ENCODE results near the gene RNF7. TPM values are rescaled to one million over a fixed set of nuclear protein-coding genes. Genes with fewer than 3 reads are reported as not detected.
"Not testable (repeated sequence)": the region's sequence is repeated elsewhere in the genome, so short reads cannot be mapped to it uniquely, and the experiment has no call there.

RNF7 gene
- total and polyA plus RNA-seq, 3 donors from 2014 or later: 60.7 to 122 (median 69.9) TPM

DNA sequence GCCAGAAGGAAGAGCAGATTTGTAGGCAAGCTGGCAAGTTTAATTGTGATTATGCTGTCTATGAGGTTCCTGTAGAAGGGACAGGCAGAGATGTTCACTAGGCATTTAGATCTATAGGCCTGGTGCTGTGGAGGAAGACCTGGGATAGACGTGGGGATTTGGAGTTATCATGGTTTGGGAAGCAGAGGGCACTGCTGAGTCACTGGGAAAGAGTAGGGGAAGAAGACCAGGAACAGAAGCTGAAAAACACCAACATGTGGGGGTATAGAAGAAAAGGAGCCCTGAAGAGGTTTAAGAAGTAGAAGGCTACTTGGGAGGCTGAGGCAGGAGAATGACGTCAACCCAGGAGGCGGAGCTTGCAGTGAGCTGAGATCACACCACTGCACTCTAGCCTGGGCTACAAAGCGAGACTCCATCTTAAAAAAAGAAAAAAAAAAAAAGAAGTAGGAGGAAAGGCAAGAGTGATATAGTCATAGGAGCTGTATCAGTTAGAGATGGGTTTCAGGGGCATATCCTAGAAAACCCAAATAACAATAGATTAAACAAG, 44.4 kb downstream of the RNF7 start:
- no peaks in the 10 kb centered on the region for H3K36me3 ChIP-seq (ENCODE audit: low read depth, missing control alignments)
- TF ChIP-seq POLR2A (IDR thresholded peaks at IDR 0.05): no peak
- TF ChIP-seq, protein P1, sequence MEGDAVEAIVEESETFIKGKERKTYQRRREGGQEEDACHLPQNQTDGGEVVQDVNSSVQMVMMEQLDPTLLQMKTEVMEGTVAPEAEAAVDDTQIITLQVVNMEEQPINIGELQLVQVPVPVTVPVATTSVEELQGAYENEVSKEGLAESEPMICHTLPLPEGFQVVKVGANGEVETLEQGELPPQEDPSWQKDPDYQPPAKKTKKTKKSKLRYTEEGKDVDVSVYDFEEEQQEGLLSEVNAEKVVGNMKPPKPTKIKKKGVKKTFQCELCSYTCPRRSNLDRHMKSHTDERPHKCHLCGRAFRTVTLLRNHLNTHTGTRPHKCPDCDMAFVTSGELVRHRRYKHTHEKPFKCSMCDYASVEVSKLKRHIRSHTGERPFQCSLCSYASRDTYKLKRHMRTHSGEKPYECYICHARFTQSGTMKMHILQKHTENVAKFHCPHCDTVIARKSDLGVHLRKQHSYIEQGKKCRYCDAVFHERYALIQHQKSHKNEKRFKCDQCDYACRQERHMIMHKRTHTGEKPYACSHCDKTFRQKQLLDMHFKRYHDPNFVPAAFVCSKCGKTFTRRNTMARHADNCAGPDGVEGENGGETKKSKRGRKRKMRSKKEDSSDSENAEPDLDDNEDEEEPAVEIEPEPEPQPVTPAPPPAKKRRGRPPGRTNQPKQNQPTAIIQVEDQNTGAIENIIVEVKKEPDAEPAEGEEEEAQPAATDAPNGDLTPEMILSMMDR (IDR thresholded peaks at IDR 0.05): no peak
- no peaks in the 10 kb centered on the region for H3K27me3 ChIP-seq
- DNase-seq: no peak
- no peaks in the 10 kb centered on the region for H3K9me3 ChIP-seq
- H3K4me1 ChIP-seq: no peaks in the 10 kb centered on the region
- no peak overlapping the region for H3K27ac ChIP-seq
- H3K4me3 ChIP-seq: no peak overlapping the region
- 56 to 78% methylated on average over 4 of the region's 4 CpGs for WGBS, 2 donors
- intact Hi-C loops (cut with DNase I; ENCODE audit: low total_unique reads): no loop called here

DNA sequence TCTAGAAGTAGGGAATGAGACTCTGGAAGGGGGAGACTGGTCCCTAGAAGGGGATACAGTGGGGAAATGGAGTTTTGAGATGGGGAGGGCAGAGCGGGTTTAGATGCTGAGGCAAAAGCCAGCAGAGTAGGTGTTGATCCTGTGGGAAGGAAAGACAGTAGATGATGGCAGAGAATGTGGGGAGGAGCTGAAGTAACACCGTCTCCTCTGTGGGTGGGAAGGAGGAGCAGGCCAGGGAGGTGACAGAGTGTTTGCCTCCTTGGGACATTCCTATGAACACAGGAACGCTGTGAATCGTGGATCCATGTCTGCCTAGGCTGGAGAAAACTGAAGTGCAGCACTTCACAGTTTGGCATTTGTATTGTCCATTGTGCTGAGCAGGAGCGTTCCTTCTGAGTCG, 45.5 kb downstream of the RNF7 start:
- no peak for DNase-seq
- WGBS, 2 donors: 62 to 90% methylated on average over 6 of the region's 6 CpGs
- no peaks in the 10 kb centered on the region for H3K9me3 ChIP-seq

DNA sequence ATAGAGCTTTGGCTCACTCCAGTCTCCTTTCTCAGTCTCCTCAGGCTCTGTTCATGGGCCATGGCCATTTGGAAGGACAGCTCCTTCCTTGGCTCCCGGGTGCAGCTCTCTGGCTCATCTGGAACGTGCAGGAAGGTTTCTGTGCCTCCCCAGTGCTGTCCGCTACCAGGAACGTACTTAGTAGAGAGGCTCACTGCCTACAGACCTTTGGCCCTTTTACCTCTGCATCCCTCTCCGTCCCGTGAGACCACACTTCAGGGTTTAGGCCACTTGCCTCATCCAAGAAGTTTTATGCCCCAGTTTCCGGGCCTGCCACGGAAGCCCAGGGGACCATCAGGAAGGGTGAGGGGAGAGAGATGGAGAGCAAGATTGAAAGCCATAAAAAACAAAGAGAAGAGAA, 46.0 kb downstream of the RNF7 start:
- TF ChIP-seq, protein P1 (IDR thresholded peaks at IDR 0.05): no peak
- no peak for TF ChIP-seq POLR2A (IDR thresholded peaks at IDR 0.05)

More for the DNA sequence above, 45.5 kb downstream of the RNF7 start:
- no peak overlapping the region for H3K27ac ChIP-seq
- intact Hi-C loops (cut with DNase I; ENCODE audit: low total_unique reads): no loop called here
- TF ChIP-seq, protein P1 (IDR thresholded peaks at IDR 0.05): no peak
- no peak overlapping the region for H3K4me3 ChIP-seq
- H3K4me1 ChIP-seq: no peaks in the 10 kb centered on the region
- no peaks in the 10 kb centered on the region for H3K36me3 ChIP-seq (ENCODE audit: low read depth, missing control alignments)
- no peaks in the 10 kb centered on the region for H3K27me3 ChIP-seq

DNA sequence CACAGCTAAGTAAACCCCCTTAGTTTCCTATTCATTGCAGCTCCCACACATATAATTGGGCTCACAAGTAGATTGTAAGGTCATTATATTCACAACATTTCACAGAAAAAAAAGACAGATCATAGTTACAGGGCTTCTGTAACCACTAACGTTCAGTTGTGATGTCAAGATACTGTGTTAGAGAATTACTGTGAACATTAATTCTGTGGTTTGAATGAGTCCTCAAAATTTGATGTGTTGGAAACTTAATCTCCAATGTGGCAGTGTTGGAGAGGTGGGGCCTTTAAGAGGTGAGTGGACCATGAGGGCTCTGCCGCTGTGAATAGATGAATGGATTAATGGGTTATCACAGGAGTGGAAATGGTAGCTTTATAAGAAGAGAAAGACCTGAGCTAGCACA, 46.4 kb downstream of the RNF7 start:
- WGBS, 2 donors: 65 to 80% methylated on average over 2 of the region's 2 CpGs
- intact Hi-C loops (cut with DNase I; ENCODE audit: low total_unique reads): no loop called here
- Histone ChIP-seq H3K27ac (no peak overlapping the region), H3K4me1 (no peaks in the 10 kb centered on the region), H3K9me3 (no peaks in the 10 kb centered on the region), H3K4me3 (no peak overlapping the region), H3K36me3 (ENCODE audit: low read depth, missing control alignments) (no peaks in the 10 kb centered on the region), H3K27me3 (no peaks in the 10 kb centered on the region)
- no peak for DNase-seq
- no peak for TF ChIP-seq POLR2A (IDR thresholded peaks at IDR 0.05)
- TF ChIP-seq, protein P1 (IDR thresholded peaks at IDR 0.05): no peak

More for the DNA sequence above, 46.0 kb downstream of the RNF7 start:
- Histone ChIP-seq H3K9me3 (no peaks in the 10 kb centered on the region), H3K4me1 (no peaks in the 10 kb centered on the region), H3K36me3 (ENCODE audit: low read depth, missing control alignments) (no peaks in the 10 kb centered on the region), H3K27ac (no peak overlapping the region), H3K27me3 (no peaks in the 10 kb centered on the region), H3K4me3 (no peak overlapping the region)
- DNase-seq: no peak
- 77 to 78% methylated on average over 8 of the region's 8 CpGs for WGBS, 2 donors
- intact Hi-C loops (cut with DNase I; ENCODE audit: low total_unique reads): no loop called here

DNA sequence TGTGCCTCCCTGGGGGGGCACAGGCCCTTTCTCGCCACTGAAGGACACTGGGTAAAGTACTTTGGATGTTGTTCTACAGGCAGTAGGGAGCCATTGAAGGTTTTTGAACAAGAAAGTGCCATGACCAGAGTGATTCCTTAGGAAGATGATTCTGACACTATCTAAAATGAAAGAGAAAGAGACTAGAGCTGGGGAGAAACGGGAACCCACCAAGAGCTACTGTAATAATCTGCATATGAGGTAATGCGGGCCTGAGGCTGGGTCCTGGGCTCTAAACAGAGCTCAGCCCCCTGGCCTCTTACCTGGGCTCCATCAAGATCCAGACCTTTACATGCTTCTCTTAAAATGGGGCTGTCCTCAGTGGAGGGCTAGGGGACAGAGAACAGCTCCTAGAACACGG, 50.1 kb downstream of the RNF7 start:
- TF ChIP-seq POLR2A (IDR thresholded peaks at IDR 0.05): no peak
- TF ChIP-seq, protein P1 (IDR thresholded peaks at IDR 0.05): no peak
- Histone ChIP-seq H3K4me3 (no peak overlapping the region), H3K9me3 (no peaks in the 10 kb centered on the region), H3K27ac (no peak overlapping the region), H3K36me3 (ENCODE audit: low read depth, missing control alignments) (no peaks in the 10 kb centered on the region), H3K27me3 (no peaks in the 10 kb centered on the region), H3K4me1 (no peaks in the 10 kb centered on the region)
- DNase-seq: no peak
- 88 to 95% methylated on average over 4 of the region's 4 CpGs for WGBS, 2 donors
- intact Hi-C loops (cut with DNase I; ENCODE audit: low total_unique reads): no loop called here

DNA sequence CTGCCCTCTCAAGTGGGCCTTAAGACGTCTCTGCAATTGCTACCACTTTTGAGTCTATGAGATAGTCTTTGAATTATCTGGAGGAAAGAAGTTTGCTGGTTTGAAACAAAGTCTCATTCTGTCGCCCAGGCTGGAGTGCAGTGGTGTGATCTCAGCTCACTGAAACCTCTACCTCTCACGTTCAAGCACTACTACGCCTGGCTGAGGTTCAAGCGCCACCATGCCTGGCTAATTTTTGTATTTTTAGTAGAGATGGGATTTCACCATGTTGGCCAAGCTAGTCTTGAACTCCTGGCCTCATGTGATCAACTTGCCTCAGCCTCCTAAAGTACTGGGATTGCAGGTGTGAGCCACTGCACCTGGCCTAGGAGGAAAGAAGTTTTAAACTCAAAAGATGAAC, 50.7 kb downstream of the RNF7 start:
- intact Hi-C loops (cut with DNase I; ENCODE audit: low total_unique reads); DNase-seq; H3K27ac ChIP-seq; H3K4me3 ChIP-seq; H3K9me3 ChIP-seq; H3K36me3 ChIP-seq (ENCODE audit: low read depth, missing control alignments); H3K4me1 ChIP-seq; H3K27me3 ChIP-seq: not testable (repeated sequence)
- 72 to 75% methylated on average over 5 of the region's 5 CpGs for WGBS, 2 donors
